HepG2 (cell line): ENCODE data around the gene ZXDC. TPM values are rescaled to one million over a fixed set of nuclear protein-coding genes. Genes with fewer than 3 reads are reported as not detected.

ENCODE experiments used
- HMG20B ChIP-seq: conservative IDR thresholded peaks from 2 replicates; pipeline ENCODE4 v1.6.1; 2016; ENCODE audit warnings: missing genetic modification reagents, missing compliant biosample characterization
- LRRFIP1 ChIP-seq: sonication (generic); formaldehyde crosslinking; conservative IDR thresholded peaks from 2 replicates; pipeline ENCODE4 v1.4.0; 2020; ENCODE audit warnings: missing genetic modification reagents
- SNRNP70 ChIP-seq: fragments of 200-400 bp; formaldehyde crosslinking; IDR thresholded peaks from 2 replicates; pipeline ENCODE4 v1.6.1; 2017; ENCODE audit warnings: mild to moderate bottlenecking, low read depth, low read length, moderate library complexity
- TFAP4 ChIP-seq: sonication (generic); IDR thresholded peaks from 2 replicates; pipeline ENCODE4 v1.6.1; 2016; ENCODE audit warnings: low read depth, borderline replicate concordance
- THAP8 ChIP-seq: sonication (generic); formaldehyde crosslinking; IDR thresholded peaks from 2 replicates; pipeline ENCODE4 v1.5.1; 2020; ENCODE audit warnings: missing genetic modification reagents, mild to moderate bottlenecking, borderline replicate concordance
- TSC22D2 ChIP-seq: sonication (generic); formaldehyde crosslinking; IDR thresholded peaks from 2 replicates; pipeline ENCODE4 v1.5.1; 2020; ENCODE audit warnings: missing genetic modification reagents, mild to moderate bottlenecking, borderline replicate concordance
- ZBTB21 ChIP-seq: sonication (generic); formaldehyde crosslinking; IDR thresholded peaks from 2 replicates; pipeline ENCODE4 v1.4.0; 2020; ENCODE audit warnings: missing genetic modification reagents
- ZNF138 ChIP-seq: sonication (generic); formaldehyde crosslinking; IDR thresholded peaks from 2 replicates; pipeline ENCODE4 v1.5.0; 2020; ENCODE audit warnings: mild to moderate bottlenecking, low read depth, missing genetic modification reagents
- ZNF280B ChIP-seq: sonication (generic); formaldehyde crosslinking; IDR thresholded peaks from 2 replicates; pipeline ENCODE4 v1.5.0; 2020; ENCODE audit warnings: missing genetic modification reagents, mild to moderate bottlenecking, borderline replicate concordance
- ZNF407 ChIP-seq: sonication (generic); formaldehyde crosslinking; IDR thresholded peaks from one replicate; pipeline ENCODE4 v1.5.1; 2020; ENCODE audit warnings: mild to moderate bottlenecking, missing genetic modification reagents; ENCODE audit errors: not compliant biosample characterization
- ZNF484 ChIP-seq: sonication (generic); formaldehyde crosslinking; IDR thresholded peaks from 2 replicates; pipeline ENCODE4 v1.5.1; 2020; ENCODE audit warnings: mild to moderate bottlenecking, low read depth, missing genetic modification reagents, borderline replicate concordance
- ZNF543 ChIP-seq: sonication (generic); formaldehyde crosslinking; IDR thresholded peaks from 2 replicates; pipeline ENCODE4 v1.4.0; 2020; ENCODE audit warnings: mild to moderate bottlenecking, missing genetic modification reagents
- ZNF883 ChIP-seq: sonication (generic); formaldehyde crosslinking; IDR thresholded peaks from 2 replicates; pipeline ENCODE4 v1.5.1; 2020; ENCODE audit warnings: mild to moderate bottlenecking, missing genetic modification reagents; ENCODE audit errors: not compliant biosample characterization
- polyA plus RNA-seq, 8 experiments: library from polyadenylated mRNA; depleted of rRNA in 3 of 8; stranded (reverse) in 7 of 8; unstranded in 1 of 8; fragments of >200 nt; fragmentation: Illumina TruSeq in 4 of 8; extraction: Trizol in 4 of 8; gene quantifications; 2 replicates each; pipeline versions ENCODE4 v1.2.1 to v1.2.3, GENCODE V29; 2011 to 2016; ENCODE audit warnings: low read depth in 4 of 8, missing spikeins in 1 of 8, mixed read lengths in 1 of 8; ENCODE audit not compliant: insufficient read depth in 1 of 8
- total RNA-seq, 5 experiments: library from RNA; depleted of rRNA; stranded (reverse); fragments of >200 nt; fragmentation: Illumina TruSeq; extraction: Trizol; gene quantifications; 2 replicates each; pipeline ENCODE4 v1.2.3, GENCODE V29; 2016; ENCODE audit warnings: low read depth in 1 of 5

ZXDC gene
- total and polyA plus RNA-seq, 2 of the 13 experiments (the other 11 are each of a cell fraction or from before 2014, with no cell fraction given): 17.6 to 21.2 TPM

GRCh38 chr3:126476166-126477060 is 722 bp upstream of the ZXDC start (continued):
- TF ChIP-seq ZNF407 (CRISPR knock-in tag) (no peak), TFAP4 (no peak), ZNF280B (0 out of 2 replicates have a peak, but pooled peaks have one; percentile 34), LRRFIP1 (no peak), ZNF484 (no peak), TSC22D2 (CRISPR knock-in tag) (no peak), ZNF138 (CRISPR knock-in tag) (no peak), ZNF543 (CRISPR knock-in tag) (no peak), THAP8 (CRISPR knock-in tag) (no peak), HMG20B (CRISPR knock-in tag) (no peak), ZBTB21 (no peak), ZNF883 (CRISPR knock-in tag) (peak; percentile 20), SNRNP70 (no peak)
